Urothelium cell line (cell line): ENCODE measurements around the gene MAN1C1.
"Not testable (repeated sequence)": the region's sequence is repeated elsewhere in the genome, so short reads cannot be mapped to it uniquely, and the experiment has no call there.

Experiments
- DNase-seq: peaks from one replicate; pipeline ENCODE4 v3.0.0; 2011; ENCODE audit warnings: low spot score, mixed read lengths
- FAIRE-seq: peaks from 2 replicates; lab custom pipeline; 2011; peaks lifted over from hg19 to GRCh38; lab: Jason Lieb, UNC

Gene MAN1C1

GRCh38 chr1:25581764-25582163, 34.8 kb upstream of the MAN1C1 start:
- no peak for FAIRE-seq
- no peak for DNase-seq

- FAIRE-seq (no peak), DNase-seq (no peak)
Measured at GRCh38 chr1:25583519-25584370, 32.8 kb upstream of the MAN1C1 start.

- FAIRE-seq, result peak; percentile 66
- no peak for DNase-seq
Measured at GRCh38 chr1:25586181-25586588, 30.4 kb upstream of the MAN1C1 start.

GRCh38 chr1:25587290-25587689, 29.3 kb upstream of the MAN1C1 start:
- DNase-seq, result no peak
- no peak for FAIRE-seq

- not testable (repeated sequence) for DNase-seq, FAIRE-seq
Measured at GRCh38 chr1:25588224-25588623, 28.4 kb upstream of the MAN1C1 start.

- not testable (repeated sequence) for FAIRE-seq, DNase-seq
Measured at GRCh38 chr1:25588786-25589185, 27.8 kb upstream of the MAN1C1 start.

- DNase-seq (no peak), FAIRE-seq (no peak)
Measured at GRCh38 chr1:25590096-25590824, 26.3 kb upstream of the MAN1C1 start.

- no peak for DNase-seq
- no peak for FAIRE-seq
Measured at GRCh38 chr1:25593861-25594260, 22.7 kb upstream of the MAN1C1 start.

GRCh38 chr1:25594971-25595370, 21.6 kb upstream of the MAN1C1 start:
- no peak for FAIRE-seq

GRCh38 chr1:25596641-25597040, 19.9 kb upstream of the MAN1C1 start:
- DNase-seq, FAIRE-seq: not testable (repeated sequence)

More at GRCh38 chr1:25594971-25595370, 21.6 kb upstream of the MAN1C1 start:
- no peak for DNase-seq

- FAIRE-seq (no peak), DNase-seq (no peak)
Measured at GRCh38 chr1:25598879-25599278, 17.7 kb upstream of the MAN1C1 start.

GRCh38 chr1:25599969-25600610, 16.5 kb upstream of the MAN1C1 start:
- FAIRE-seq, result no peak

GRCh38 chr1:25600971-25601699, 15.5 kb upstream of the MAN1C1 start:
- FAIRE-seq, DNase-seq: not testable (repeated sequence)

More at GRCh38 chr1:25599969-25600610, 16.5 kb upstream of the MAN1C1 start:
- DNase-seq, result no peak

GRCh38 chr1:25603779-25604538, 12.6 kb upstream of the MAN1C1 start:
- FAIRE-seq, DNase-seq: not testable (repeated sequence)

GRCh38 chr1:25607123-25607522, 9.5 kb upstream of the MAN1C1 start:
- FAIRE-seq (no peak), DNase-seq (no peak)

GRCh38 chr1:25608488-25609178, 8.0 kb upstream of the MAN1C1 start:
- DNase-seq (peak; percentile 79), FAIRE-seq (no peak)

- DNase-seq (no peak), FAIRE-seq (no peak)
Measured at GRCh38 chr1:25609921-25610320, 6.7 kb upstream of the MAN1C1 start.

- DNase-seq, result no peak
- FAIRE-seq, result no peak
Measured at GRCh38 chr1:25610822-25611630, 5.6 kb upstream of the MAN1C1 start.
